ENCODE measurements around the gene CTDSPL. TPM values are rescaled to one million over a fixed set of nuclear protein-coding genes. Genes with fewer than 3 reads are reported as not detected.
A peak's percentile ranks its signal among the peaks of the same experiment; 100 is the strongest.

Gene CTDSPL
- total RNA-seq, 2 experiments from 2014 or later, result 0.90 to 2.1 TPM

DNA sequence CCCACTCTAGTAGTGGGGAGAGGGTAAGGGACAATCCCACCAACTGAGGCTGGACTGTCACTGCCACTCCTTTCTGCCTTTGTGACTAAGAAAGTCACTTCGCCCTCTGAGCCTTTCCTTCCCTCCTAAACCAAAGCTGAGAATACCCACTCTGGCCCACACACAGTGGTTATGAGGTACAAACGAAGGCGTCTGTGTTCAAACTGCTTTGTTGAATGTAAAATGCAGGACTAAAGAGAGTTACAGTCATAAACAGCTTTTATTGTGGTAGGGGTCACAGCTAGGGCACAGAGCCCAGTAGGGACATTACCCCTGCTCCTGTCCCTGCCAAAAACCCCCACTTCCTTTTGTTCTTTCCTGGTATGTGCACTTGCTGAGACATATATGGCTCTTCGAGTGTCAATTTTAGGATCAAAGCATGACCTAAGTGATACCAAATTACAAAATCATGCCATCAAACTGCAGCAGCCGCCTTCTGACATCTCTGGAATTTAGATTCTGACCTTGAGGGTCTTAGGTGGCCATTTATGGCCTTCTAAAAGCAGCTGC lies 45.1 kb downstream of the CTDSPL start:
- Mint-ChIP-seq H3K4me3 (no peak overlapping the region), H3K9me3 (ENCODE audit: insufficient read depth) (no peaks in the 10 kb centered on the region), H3K36me3 (ENCODE audit: low read depth) (no peaks in the 10 kb centered on the region), H3K4me1 (ENCODE audit: low read depth) (peaks cover 65% of the 10 kb centered on the region), H3K27me3 (ENCODE audit: low read depth) (peaks cover 20% of the 10 kb centered on the region), H3K27ac (no peak overlapping the region)
- CTCF ChIA-PET, result interaction anchor here (0.8 to 1.9 kb wide), 3 partner anchors 52 to 61 kb away, joined by 3 to 5 read pairs (median 5); no protein-coding TSS in a partner anchor
- ATAC-seq, result no peak
- no peak for DNase-seq
- POLR2A ChIA-PET, result interaction anchor here (0.7 kb wide), 1 partner anchor 232 kb away, joined by 3 read pairs; the partner anchor contains the start of gene MYD88

DNA sequence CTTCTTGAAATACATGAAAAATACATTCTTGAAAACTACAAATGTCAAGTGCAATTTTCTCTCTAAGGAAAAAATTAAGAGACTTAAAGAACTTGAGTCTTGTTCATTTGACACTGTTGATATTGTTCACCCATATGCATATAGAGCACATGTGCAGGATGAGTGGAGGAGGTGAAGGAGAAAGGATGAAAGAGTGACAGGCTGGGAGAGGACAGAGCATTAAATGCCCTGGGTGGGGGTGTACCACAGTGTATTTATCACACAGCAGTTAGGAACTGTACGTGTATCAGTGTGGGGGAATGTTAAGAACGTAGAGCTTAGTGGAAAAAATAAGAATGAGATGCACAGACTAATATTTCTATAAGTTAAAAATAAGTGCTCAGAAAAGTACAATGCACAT lies 45.7 kb downstream of the CTDSPL start:
- Mint-ChIP-seq H3K27ac (peak overlapping the region; percentile 68), H3K27me3 (ENCODE audit: low read depth) (peaks cover 25% of the 10 kb centered on the region), H3K36me3 (ENCODE audit: low read depth) (no peaks in the 10 kb centered on the region), H3K9me3 (ENCODE audit: insufficient read depth) (no peaks in the 10 kb centered on the region), H3K4me3 (peak overlapping the region; percentile 42), H3K4me1 (ENCODE audit: low read depth) (peaks cover 59% of the 10 kb centered on the region)
- POLR2A ChIA-PET, result no interaction called here
- CTCF ChIA-PET, result interaction anchor here (0.9 to 1.9 kb wide), 2 partner anchors 8 to 59 kb away, joined by 3 to 5 read pairs; no protein-coding TSS in a partner anchor
- peak; percentile 20 for ATAC-seq
- DNase-seq, result no peak

DNA sequence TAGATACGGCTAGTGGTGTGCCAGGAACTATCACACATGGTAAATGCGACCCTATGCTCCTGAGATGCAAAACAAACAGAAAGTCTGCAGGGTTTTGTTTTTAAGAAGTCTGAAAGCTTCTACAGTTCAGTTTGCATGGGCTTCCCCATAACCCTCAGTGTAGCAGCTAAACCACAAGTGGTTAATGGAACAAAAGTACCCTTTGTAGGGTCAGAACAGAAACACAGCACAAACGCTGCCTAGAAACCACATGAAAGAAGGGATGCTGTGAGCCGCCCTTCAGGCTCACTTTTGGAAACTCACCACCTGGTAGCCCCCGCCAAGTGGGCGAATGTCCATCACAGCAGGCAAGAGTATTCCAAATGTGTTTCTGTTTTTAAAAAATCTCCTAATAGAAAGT lies 46.2 kb downstream of the CTDSPL start:
- DNase-seq (peak; percentile 53), ATAC-seq (peak; percentile 89)
- Mint-ChIP-seq H3K4me1 (ENCODE audit: low read depth) (peaks cover 54% of the 10 kb centered on the region), H3K9me3 (ENCODE audit: insufficient read depth) (no peaks in the 10 kb centered on the region), H3K36me3 (ENCODE audit: low read depth) (no peaks in the 10 kb centered on the region), H3K27me3 (ENCODE audit: low read depth) (peaks cover 25% of the 10 kb centered on the region), H3K4me3 (peak overlapping the region; percentile 42), H3K27ac (peak overlapping the region; percentile 62)
- ChIA-PET CTCF (interaction anchor here (0.9 to 1.9 kb wide), 3 partner anchors 8 to 59 kb away, joined by 3 to 5 read pairs (median 4); no protein-coding TSS in a partner anchor), POLR2A (no interaction called here)

DNA sequence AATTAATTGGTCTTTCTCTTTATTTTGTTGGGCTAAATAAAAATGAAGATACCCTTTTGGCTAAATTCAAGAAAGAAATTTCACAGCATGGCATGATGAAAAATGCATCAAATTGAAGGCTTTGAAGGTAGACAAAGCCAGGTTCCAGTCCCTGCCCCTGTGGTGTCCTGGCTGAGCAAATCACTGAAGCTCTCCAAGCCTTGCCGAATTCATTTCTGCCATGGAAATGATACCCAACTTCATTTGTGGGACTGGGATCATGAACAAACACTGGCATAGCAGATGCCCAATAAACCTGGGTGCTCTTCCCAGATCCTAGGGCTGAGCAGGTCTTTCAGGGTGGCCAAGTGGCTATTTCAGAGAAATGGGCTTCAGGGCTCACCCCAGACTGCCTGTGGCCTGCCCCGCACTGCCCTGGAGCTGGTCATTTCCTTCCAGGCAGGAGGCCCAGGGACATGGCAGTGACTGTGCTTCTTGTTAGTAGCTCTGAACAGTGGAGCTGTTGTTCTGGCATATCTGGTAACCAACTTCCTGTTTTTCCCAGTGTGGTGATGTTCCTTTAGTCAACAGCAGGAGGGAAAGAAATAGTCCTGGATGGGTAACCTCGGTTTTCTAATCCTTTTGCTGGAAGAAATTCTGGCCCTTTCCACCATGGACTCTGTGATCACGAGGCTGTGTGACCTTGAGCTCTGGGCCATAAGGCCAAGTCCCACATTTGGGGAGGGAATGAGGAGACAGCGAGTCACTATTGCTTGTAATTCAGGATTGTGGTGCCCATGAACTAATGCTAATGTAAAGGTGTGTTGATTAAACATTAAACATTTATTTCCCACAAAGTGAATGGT lies 47.6 kb downstream of the CTDSPL start:
- no peak overlapping the region for H3K4me3 Mint-ChIP-seq
- ChIA-PET POLR2A (no interaction called here), CTCF (interaction anchor here (1.0 to 2.5 kb wide), 5 partner anchors 10 to 66 kb away, joined by 3 to 13 read pairs (median 5); no protein-coding TSS in a partner anchor)
- DNase-seq (no peak), ATAC-seq (no peak)
- H3K4me1 Mint-ChIP-seq (ENCODE audit: low read depth), result peaks cover 41% of the 10 kb centered on the region
- H3K9me3 Mint-ChIP-seq (ENCODE audit: insufficient read depth), result no peaks in the 10 kb centered on the region
- peaks cover 29% of the 10 kb centered on the region for H3K27me3 Mint-ChIP-seq (ENCODE audit: low read depth)
- no peaks in the 10 kb centered on the region for H3K36me3 Mint-ChIP-seq (ENCODE audit: low read depth)
- no peak overlapping the region for H3K27ac Mint-ChIP-seq

DNA sequence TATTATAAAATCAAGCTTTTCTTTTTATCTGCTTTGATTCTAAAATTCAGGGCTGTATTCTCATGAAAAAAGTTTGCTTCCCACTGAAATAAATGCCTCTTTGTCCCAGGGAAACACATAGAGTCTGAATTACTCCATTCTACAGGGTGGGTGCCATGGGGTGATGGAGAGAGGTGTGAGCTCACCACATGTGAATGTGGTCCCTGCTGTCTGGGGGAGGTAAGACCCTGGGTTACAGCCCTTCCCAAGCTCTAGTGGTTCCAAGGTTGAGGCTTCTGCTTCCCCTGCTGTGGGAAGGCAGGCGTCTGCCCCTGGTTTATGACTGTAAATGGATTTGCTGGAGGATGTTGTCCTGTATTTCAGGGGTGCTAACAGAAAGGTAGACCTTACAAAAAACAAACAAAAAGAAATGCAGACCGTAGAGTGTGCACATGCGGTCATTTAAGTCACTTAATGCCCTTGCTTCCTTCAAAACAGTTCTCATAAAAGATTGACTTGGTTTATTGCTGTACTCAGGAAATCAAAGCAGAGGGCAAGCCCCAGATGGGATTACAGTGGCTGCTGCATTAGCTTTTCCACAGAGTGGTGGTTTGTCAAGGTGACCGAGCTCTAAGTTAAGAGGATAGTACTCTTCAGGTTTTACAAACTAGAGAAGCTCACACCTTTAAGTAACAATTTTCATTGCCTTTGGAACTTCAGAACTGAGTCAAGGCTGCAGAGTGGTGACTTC lies 49.2 kb downstream of the CTDSPL start:
- no peaks in the 10 kb centered on the region for H3K36me3 Mint-ChIP-seq (ENCODE audit: low read depth)
- H3K27me3 Mint-ChIP-seq (ENCODE audit: low read depth), result peaks cover 30% of the 10 kb centered on the region
- no peak overlapping the region for H3K27ac Mint-ChIP-seq
- no peak overlapping the region for H3K4me3 Mint-ChIP-seq
- ATAC-seq, result no peak
- ChIA-PET CTCF (interaction anchor here (0.7 to 3.2 kb wide), 9 partner anchors 8 to 86 kb away, joined by 3 to 13 read pairs (median 4); no protein-coding TSS in a partner anchor), POLR2A (interaction anchor here (0.5 kb wide), 1 partner anchor 70 kb away, joined by 3 read pairs; no protein-coding TSS in a partner anchor)
- H3K9me3 Mint-ChIP-seq (ENCODE audit: insufficient read depth), result peaks cover 7% of the 10 kb centered on the region
- H3K4me1 Mint-ChIP-seq (ENCODE audit: low read depth), result peaks cover 31% of the 10 kb centered on the region
- no peak for DNase-seq

DNA sequence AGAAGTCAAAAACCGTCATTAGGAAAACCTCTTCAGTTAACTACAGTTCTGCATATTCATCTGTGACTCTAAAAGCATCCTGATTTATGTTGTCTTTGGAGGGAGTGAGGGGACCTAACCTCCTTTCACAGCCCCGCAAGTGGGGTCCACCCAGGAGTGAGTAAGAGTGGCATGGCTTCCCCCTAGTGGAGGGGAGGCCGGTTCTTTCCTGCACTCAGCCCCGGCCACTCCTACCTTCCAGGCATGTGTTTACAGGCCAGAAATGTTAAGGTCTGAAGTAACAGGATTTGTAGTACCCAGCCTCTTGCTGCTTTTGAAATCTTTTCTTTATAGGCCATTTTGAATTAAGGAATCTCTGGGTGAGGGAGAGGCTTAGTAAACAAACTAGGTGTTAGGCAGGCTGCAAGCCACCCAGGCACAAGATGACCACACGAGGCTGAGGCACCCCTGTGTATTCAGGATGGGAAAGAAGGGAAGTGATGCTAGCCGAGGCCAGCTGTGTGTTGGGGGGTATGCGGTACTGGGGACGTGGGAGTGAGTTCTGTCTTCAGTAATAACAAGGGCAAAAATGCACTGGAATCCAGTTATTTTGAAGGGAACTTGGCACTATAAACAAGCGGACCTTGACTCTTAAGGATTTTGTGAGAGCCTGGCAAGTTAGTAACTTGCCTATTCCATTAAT lies 50.5 kb downstream of the CTDSPL start:
- ChIA-PET POLR2A (no interaction called here), CTCF (interaction anchor here (0.6 to 3.2 kb wide), 6 partner anchors 10 to 57 kb away, joined by 3 to 13 read pairs (median 4); no protein-coding TSS in a partner anchor)
- no peak for ATAC-seq
- peaks cover 34% of the 10 kb centered on the region for H3K27me3 Mint-ChIP-seq (ENCODE audit: low read depth)
- peaks cover 7% of the 10 kb centered on the region for H3K9me3 Mint-ChIP-seq (ENCODE audit: insufficient read depth)
- no peak for DNase-seq
- peaks cover 18% of the 10 kb centered on the region for H3K4me1 Mint-ChIP-seq (ENCODE audit: low read depth)
- H3K36me3 Mint-ChIP-seq (ENCODE audit: low read depth), result no peaks in the 10 kb centered on the region
- H3K27ac Mint-ChIP-seq, result no peak overlapping the region
- H3K4me3 Mint-ChIP-seq, result no peak overlapping the region

DNA sequence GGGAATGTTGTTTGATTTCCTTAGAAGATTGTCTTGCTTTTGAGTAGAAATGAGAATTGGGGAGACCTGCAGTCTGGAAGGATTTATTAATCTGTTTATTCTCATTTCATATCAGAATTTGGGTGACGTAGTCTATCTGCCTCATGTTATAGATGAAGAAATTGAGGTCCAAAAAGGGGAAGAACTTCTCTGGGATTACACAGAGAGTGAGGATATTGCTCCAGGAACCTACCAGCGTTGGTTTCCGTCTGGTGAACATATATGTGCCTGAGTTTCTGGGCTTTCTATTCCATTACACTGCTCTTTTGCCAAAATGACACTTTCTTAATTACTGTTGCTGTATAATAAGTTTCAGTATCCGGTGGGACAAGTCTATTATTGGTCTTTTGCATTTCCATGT lies 51.8 kb downstream of the CTDSPL start:
- ChIA-PET POLR2A (no interaction called here), CTCF (no interaction called here)
- peaks cover 5% of the 10 kb centered on the region for H3K4me1 Mint-ChIP-seq (ENCODE audit: low read depth)
- no peak overlapping the region for H3K4me3 Mint-ChIP-seq
- H3K9me3 Mint-ChIP-seq (ENCODE audit: insufficient read depth), result peaks cover 7% of the 10 kb centered on the region
- DNase-seq (no peak), ATAC-seq (no peak)
- H3K27me3 Mint-ChIP-seq (ENCODE audit: low read depth), result peaks cover 38% of the 10 kb centered on the region
- no peak overlapping the region for H3K27ac Mint-ChIP-seq
- no peaks in the 10 kb centered on the region for H3K36me3 Mint-ChIP-seq (ENCODE audit: low read depth)

DNA sequence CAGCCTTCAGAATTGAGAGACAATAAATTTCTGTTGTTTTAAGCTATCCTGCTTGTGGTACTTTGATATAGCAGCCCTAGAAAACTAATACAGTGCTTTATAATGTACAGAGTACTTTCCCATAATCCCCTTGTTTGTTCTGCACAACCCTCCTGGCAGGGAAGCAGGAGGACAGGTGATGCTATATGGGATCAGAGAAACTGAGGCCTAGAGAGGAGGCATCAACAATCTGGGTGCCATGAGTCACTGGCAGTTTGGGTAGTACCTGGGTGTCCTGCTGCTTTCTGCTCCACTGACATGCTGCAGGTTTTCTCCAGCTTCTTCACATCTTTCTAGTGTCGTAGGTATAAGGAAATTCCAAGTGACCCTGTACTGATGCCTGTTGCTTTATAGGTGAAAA lies 55.0 kb downstream of the CTDSPL start:
- CTCF ChIA-PET, result interaction anchor here (1.1 kb wide), 1 partner anchor 51 kb away, joined by 3 read pairs; no protein-coding TSS in a partner anchor
- Mint-ChIP-seq H3K27me3 (ENCODE audit: low read depth) (peaks cover 29% of the 10 kb centered on the region), H3K9me3 (ENCODE audit: insufficient read depth) (peaks cover 7% of the 10 kb centered on the region), H3K27ac (no peak overlapping the region), H3K4me3 (no peak overlapping the region), H3K36me3 (ENCODE audit: low read depth) (no peaks in the 10 kb centered on the region), H3K4me1 (ENCODE audit: low read depth) (peaks cover 4% of the 10 kb centered on the region)
- POLR2A ChIA-PET, result interaction anchor here (0.5 kb wide), 1 partner anchor 917 kb away, joined by 3 read pairs; no protein-coding TSS in a partner anchor
- ATAC-seq, result no peak
- DNase-seq, result no peak

DNA sequence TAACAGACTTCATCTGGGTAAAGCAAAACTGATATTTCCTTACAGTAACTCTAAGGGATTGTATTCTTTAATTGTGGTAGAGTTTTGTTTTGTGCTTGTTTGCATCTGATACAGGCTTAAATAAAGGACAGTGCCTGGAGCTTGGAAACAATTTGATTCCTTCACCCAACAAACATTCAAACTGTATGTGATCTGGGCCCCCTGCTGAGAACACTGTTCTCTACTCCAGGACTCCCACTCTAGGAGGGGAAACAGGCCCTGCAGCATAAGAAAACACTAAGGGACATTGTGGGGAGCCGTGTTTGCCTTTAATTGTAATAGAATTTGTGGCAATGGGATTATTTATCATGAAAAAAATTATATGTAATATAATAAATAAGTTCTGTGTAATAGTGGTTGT lies 56.9 kb downstream of the CTDSPL start:
- ATAC-seq, result no peak
- POLR2A ChIA-PET, result no interaction called here
- H3K27me3 Mint-ChIP-seq (ENCODE audit: low read depth), result peaks cover 20% of the 10 kb centered on the region
- peaks cover 14% of the 10 kb centered on the region for H3K4me1 Mint-ChIP-seq (ENCODE audit: low read depth)
- no peak overlapping the region for H3K27ac Mint-ChIP-seq
- H3K4me3 Mint-ChIP-seq, result no peak overlapping the region
- no peak for DNase-seq
- CTCF ChIA-PET, result interaction anchor here (1.0 to 1.4 kb wide), 2 partner anchors 8 to 43 kb away, joined by 3 to 4 read pairs; no protein-coding TSS in a partner anchor
- no peaks in the 10 kb centered on the region for H3K36me3 Mint-ChIP-seq (ENCODE audit: low read depth)
- peaks cover 7% of the 10 kb centered on the region for H3K9me3 Mint-ChIP-seq (ENCODE audit: insufficient read depth)

DNA sequence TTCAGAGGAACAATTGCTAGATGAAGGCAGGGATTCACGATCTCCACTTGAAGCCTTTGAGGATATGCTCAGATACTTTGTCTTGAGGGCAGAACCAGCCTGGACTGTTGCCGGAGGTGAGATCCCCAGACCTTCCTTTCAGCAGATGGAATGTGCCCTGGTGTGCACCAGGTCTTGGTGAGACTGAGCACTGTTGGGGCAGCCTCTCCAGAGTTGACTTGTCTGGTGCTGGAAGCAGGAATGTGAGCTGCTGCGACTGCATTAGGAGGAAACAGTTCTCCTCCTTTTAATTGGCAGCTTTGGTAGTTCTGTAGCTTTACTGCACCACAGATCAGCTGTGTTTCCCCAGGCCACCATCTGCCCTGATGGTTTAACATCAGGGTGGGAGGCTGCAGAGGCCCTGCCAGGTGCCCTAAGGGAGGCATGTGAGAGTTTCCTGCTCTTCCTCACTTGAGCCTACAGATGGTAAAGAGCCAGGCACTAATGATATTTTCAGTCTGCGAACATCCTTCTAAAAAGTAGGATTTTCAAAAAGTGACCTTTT lies 58.5 kb downstream of the CTDSPL start:
- peaks cover 15% of the 10 kb centered on the region for H3K27me3 Mint-ChIP-seq (ENCODE audit: low read depth)
- no peaks in the 10 kb centered on the region for H3K36me3 Mint-ChIP-seq (ENCODE audit: low read depth)
- H3K4me1 Mint-ChIP-seq (ENCODE audit: low read depth), result peaks cover 14% of the 10 kb centered on the region
- POLR2A ChIA-PET, result no interaction called here
- H3K27ac Mint-ChIP-seq, result no peak overlapping the region
- peaks cover 5% of the 10 kb centered on the region for H3K9me3 Mint-ChIP-seq (ENCODE audit: insufficient read depth)
- DNase-seq, result no peak
- CTCF ChIA-PET, result no interaction called here
- ATAC-seq, result no peak
- H3K4me3 Mint-ChIP-seq, result no peak overlapping the region

DNA sequence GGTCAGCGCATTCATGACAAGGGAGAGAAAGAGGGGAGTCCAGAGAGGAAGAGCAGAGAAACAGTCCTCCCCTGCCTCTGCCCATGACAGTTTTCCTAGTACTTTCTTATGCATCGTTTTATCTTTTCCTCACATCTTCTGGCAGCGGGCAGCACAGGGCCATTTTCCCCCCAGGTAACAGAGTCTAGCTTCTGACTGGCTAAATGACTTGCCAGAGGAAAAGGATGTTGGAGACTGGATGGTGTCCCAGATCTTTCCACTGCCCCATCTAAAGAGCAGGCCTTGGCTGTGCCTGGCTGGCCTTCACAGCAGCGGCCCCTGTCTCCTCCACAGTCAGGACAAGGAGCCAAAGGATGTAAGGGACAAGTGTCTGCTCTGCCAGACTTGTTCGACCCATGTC lies 59.3 kb downstream of the CTDSPL start:
- ChIA-PET POLR2A (no interaction called here), CTCF (no interaction called here)
- peaks cover 13% of the 10 kb centered on the region for H3K27me3 Mint-ChIP-seq (ENCODE audit: low read depth)
- no peak for ATAC-seq
- H3K4me3 Mint-ChIP-seq, result no peak overlapping the region
- H3K4me1 Mint-ChIP-seq (ENCODE audit: low read depth), result peaks cover 14% of the 10 kb centered on the region
- H3K36me3 Mint-ChIP-seq (ENCODE audit: low read depth), result no peaks in the 10 kb centered on the region
- no peak overlapping the region for H3K27ac Mint-ChIP-seq
- H3K9me3 Mint-ChIP-seq (ENCODE audit: insufficient read depth), result no peaks in the 10 kb centered on the region
- DNase-seq, result no peak

Data from activated CD8-positive, alpha-beta T cell treated with anti-CD3 and anti-CD28 coated beads, Interleukin-2, amount 10 ng/mL, durations not matched to agents 7 days and 5 days (primary cell).